ENCODE data around the gene ITIH4.

GRCh38 chr3:52774066-52774713 lies 56.3 kb downstream of the ITIH4 start:
- TF ChIP-seq CTCF (IDR thresholded peaks at IDR 0.05) = no peak
- no peak for TF ChIP-seq EZH2 (IDR thresholded peaks at IDR 0.05; ENCODE audit: borderline replicate concordance, insufficient read depth, low read depth, low read length, poor library complexity, severe bottlenecking)

Data from B cell (primary cell).